T-helper 1 cell (primary cell): ENCODE measurements around the gene FOSL2.

Experiments
- DNase-seq, 5 donors: peaks; one replicate each; pipeline ENCODE4 v3.0.0-alpha.2; 2012 to 2020

The FOSL2 gene

DNA sequence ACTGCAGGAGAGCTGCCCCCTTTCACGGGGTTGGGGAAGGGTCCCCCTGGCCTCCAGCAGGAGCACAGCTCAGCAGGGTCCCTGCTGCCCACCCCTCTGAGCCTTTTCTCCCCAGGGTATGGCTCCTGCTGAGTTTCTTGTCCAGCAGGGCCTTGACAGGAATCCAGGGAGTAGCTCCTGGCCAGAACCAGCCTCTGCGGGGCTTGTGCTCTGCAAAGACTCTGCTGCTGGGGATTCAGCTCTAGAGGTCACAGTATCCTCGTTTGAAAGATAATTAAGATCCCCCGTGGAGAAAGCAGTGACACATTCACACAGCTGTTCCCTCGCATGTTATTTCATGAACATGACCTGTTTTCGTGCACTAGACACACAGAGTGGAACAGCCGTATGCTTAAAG lies 21.2 kb downstream of the FOSL2 start:
- DNase-seq = no peak

DNA sequence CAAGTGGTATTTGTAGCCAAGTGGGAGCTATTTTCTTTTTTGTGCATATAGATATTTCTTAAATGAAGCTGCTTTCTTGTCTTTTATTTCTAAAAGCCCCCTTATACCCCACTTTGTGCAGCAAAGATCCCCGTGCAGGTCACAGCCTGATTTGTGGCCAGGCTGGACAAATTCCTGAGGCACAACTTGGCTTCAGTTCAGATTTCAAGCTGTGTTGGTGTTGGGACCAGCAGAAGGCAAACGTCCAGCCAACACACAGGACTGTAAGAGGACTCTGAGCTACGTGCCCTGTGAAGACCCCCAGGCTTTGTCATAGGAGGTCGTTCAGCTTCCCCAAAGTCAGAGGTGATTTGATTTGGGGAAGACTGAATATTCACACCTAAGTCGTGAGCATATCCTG lies 21.9 kb downstream of the FOSL2 start:
- no peak for DNase-seq

GRCh38 chr2:28415010-28415409 lies 22.4 kb downstream of the FOSL2 start:
- no peak for DNase-seq

DNA sequence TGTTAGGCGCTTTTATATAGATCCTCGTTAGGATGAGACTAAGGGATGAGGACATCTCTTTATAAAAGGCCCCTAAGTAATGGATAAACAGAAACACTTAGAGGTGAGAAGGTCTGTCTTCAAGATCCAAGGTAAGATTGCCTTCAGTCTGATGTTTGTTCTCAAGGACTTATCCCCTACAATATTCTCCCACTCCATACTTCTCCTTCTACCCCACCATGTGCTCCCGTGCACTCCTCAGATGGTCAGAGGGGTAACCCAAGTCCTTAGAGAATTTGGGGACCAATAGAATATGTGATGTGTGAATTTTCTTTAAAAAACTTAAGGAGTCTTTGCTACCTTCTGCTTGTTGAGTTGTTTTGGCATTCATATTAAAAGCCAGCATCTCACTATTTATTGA lies 23.1 kb downstream of the FOSL2 start:
- no peak for DNase-seq

- DNase-seq = no peak
Observed at GRCh38 chr2:28419003-28419402, 26.3 kb downstream of the FOSL2 start.

DNA sequence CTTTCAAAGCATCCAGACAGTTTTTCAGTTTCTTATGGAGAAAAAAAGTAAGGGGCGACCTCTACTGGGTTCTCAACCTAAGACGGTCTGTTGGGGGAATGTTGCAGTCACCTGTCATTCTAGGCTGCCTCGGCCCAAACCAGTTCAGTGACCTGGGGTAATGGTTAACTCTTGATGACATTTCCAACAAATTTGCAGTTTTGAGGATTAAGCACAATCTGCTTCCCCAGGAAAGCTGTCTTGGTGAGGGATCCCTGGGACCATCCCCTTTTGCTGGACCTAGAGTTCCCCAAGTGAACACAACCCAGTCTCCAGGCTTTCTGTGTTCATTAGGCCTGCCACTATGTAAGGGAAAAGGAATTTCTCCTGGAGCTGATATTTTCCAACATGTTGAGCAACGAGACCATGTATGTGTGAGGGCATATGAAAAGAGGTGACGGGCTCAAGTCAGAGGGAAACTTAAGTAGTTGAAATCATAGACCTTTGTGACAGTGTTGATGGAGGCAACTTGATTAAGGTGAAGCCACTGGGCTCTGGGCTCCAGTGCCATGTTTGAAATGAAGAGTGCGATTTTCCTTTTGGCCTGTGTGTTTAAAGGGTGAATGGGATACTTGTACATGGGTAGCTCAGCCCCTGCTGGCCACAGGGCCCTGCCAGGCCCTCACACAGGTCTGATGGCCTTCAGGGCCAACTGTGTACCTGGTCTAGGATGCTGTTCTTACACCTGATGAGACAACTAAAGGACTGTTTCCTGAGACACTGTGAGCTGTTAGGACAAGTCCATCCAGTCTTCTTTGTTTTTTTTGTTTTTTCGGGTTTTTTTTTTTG lies 27.0 kb downstream of the FOSL2 start:
- peak in 1 of 5 donors; percentile 14 for DNase-seq

GRCh38 chr2:28420722-28421121 lies 28.1 kb downstream of the FOSL2 start:
- DNase-seq = no peak

DNA sequence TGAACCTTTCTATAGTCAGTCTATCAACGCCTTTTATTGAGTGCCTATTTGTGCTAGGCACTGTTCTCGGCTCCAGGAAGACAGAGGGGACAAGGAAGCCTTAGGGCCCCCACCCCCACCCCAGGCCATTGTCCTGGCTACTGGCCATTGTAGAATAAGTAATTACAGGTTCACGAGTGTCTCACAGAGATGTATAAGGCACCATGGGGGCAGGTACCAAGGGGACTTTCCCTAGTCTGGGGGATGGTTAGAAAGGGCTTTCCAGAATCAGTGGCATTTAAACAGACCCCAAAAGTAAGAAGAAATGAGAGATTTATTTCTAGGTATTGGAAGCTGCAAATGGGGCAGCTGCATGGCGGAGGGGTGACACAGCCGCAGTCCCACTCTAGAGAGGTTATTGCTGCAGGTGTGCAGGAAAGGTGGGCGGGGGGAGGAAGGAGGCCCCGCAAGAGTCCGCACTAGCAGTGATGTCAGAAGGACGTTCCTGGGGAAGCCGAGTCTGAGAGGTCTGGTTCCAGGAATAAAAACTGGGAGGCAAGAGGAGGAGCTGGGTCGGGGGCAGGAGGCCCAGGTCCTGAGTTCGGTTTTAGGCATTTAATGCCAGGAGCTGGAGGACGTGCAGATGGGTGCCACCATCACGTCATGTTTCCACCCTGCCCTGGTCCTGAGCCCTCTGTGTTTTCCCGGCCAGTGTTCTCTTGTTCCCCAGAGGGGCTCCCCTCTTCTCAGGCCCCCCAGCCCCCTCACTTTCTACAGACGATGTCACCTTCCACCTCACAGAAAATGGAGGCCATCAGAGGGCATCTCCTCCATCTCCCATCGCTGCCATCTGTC lies 30.5 kb downstream of the FOSL2 start:
- DNase-seq = no peak

DNA sequence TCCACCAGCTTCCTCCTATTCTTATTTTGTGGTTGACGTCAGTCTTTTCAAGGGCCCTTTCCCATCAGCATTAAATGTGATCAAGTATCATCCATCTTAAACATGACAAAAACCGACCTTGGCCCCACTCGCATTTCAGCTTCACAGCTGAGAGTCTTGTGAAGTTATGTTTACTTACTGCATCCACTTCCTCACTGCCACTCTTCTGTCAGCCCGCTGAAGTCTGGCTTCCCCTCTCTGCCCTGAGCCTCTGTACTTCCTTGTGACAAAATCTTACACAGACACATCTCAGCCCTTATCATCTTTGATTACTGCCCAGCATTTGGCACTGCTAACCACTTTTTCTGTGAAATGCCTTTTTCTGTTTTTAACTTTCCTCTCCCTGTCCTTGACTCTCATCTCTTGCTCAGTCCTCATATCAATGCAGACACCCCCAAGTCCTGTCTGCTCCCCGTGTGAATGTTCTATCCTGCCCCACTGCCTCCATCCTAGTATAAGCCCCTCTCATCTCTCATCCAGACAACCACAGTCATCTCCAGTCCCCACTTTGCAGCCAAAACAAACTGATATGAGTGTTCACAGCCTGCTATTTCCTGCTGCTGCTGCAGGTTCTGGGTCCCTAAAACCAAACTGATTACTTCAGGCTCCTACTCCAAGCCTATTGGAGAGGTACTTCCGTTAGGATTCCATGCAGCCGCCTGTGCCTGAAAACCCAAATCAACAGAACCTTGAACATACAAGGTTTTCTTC lies 31.4 kb downstream of the FOSL2 start:
- DNase-seq = peak in 1 of 5 donors; percentile 55

GRCh38 chr2:28424799-28425463 lies 32.3 kb downstream of the FOSL2 start:
- peak in 1 of 5 donors; percentile 15 for DNase-seq

- DNase-seq = no peak
Observed at GRCh38 chr2:28425464-28425835, 32.8 kb downstream of the FOSL2 start.

DNA sequence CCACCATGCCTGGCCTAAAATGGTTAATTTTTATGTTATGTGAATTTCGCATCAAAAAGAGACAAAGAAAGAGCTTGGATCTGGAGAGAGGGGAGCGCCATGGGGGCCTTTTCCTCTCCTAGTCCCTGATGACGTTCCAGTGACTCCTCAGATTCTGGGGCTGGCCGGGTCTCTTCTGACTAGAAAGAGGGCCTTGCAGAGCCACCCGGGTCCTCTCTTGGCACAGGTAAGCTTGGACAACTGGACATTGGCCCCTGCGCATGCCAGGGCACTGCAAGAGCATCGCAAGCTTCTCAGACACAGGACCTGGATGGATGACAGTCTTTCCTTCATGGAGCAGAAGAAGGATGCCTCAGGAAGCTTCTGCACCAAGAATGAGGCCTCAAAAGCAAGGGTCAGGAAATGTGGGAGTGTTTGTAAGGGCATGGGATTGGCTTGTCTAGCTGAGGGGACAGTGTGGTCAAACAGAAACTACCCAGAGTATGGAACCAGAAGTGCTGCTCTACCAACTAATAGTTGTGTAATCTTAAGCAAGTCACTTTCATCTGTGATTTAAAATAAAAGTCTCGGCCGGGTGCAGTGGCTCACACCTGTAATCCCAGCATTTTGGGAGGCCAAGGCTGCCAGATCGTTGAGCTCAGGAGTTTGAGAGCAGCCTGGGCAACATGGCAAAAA lies 35.2 kb downstream of the FOSL2 start:
- DNase-seq = no peak

- no peak for DNase-seq
Observed at GRCh38 chr2:28428486-28428885, 35.8 kb downstream of the FOSL2 start.

- no peak for DNase-seq
Observed at GRCh38 chr2:28429636-28430376, 37.1 kb downstream of the FOSL2 start.

- no peak for DNase-seq
Observed at GRCh38 chr2:28430377-28430765, 37.7 kb downstream of the FOSL2 start.

GRCh38 chr2:28430788-28431418 lies 38.2 kb downstream of the FOSL2 start:
- no peak for DNase-seq

DNA sequence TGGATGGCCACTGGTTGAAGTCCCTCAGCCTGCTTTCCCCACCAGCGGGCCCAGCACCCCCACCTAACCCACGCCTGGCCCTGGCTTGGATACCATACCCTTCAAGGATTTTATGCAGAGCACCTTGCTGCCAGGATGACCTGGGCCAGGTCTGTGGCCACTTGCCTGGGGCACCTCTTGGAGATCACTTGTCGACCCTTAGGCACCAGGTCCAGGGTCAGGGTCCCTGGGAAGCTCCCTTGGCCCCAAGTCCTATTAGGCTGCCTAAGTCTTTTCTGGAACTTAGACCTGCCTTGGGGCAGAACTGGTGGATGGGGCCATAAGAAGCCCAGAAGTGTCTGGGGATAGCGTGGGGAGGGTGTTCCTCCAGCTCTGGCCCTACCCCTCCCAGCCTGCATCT lies 39.1 kb downstream of the FOSL2 start:
- DNase-seq = no peak

GRCh38 chr2:28432362-28432761 lies 39.7 kb downstream of the FOSL2 start:
- no peak for DNase-seq

DNA sequence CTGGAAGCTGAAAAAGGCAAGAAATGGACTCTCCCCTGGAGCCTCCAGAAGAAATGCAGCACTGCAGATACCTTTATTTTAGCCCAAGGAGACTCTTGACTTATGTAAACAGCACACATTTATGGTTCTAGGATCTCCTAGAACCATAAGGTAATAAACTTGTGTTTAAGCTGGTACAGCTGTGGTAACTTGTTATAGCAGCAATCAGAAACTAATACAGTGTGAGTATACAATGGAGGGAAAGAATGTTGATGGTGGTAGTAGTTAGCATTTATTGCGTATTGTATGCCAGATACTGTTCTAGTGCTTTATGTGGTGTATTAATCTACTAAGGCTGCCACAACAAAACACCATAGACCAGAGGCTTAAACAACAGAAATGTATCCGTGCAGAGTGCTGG lies 40.6 kb downstream of the FOSL2 start:
- DNase-seq = no peak

DNA sequence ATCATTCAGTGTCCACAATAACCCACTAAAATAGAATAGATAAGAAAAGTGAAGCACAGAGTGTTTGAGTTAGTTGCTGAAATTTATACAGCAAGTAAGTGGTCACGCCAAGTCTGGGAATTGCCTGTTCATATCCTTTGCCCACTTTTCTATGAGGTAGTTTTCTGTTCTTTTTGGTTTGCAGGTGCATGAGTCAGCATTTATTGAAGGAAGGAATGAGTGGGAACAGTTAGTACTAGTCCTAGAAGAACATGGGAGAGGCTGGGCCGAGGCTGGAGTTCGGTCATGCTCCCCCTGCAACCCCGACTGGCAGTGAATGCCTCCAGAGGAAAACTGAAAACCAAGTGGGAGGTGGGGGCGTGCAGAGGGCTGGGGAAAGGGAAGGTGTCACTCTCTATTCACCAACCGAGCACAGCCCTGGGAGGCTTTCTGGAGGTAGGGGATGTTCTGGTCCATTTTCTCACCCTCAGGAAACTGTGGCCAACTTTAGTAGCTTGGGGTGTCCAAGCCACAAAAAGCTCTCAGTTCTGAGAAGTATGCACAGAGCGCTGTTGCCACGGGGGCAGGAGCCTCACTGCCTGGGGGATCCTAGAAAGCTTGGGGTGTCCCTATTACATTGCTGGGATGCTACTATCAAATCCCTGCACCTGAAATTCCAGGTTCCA lies 41.4 kb downstream of the FOSL2 start:
- no peak for DNase-seq
